Mesendoderm (in vitro differentiated cells): ENCODE measurements around the gene ATP6V0E1.

Experiments
- DNase-seq: peaks from one replicate; pipeline ENCODE4 v3.0.0; 2013
- H2AK5ac ChIP-seq: 2 replicates; pipeline ENCODE4 v1.6.1; 2013; ENCODE audit warnings: low read length, inconsistent platforms
- H2BK120ac ChIP-seq: 2 replicates; pipeline ENCODE4 v1.6.1; 2013; ENCODE audit warnings: low read depth, mild to moderate bottlenecking, low read length, moderate library complexity, mixed read lengths
- H2BK15ac ChIP-seq: replicated peaks from 2 replicates; pipeline ENCODE4 v1.6.1; 2013; ENCODE audit warnings: low read depth, mild to moderate bottlenecking, moderate library complexity
- H2BK5ac ChIP-seq: 2 replicates; pipeline ENCODE4 v1.6.1; 2013; ENCODE audit warnings: low read length, inconsistent platforms
- H3K18ac ChIP-seq: 2 replicates; pipeline ENCODE4 v1.6.1; 2013; ENCODE audit warnings: mild to moderate bottlenecking, low read length, mixed read lengths
- H3K23ac ChIP-seq: one replicate; pipeline ENCODE4 v1.6.1; 2013; ENCODE audit warnings: low read length
- H3K27ac ChIP-seq: 2 replicates; pipeline ENCODE4 v1.5.1; 2013; ENCODE audit warnings: low read depth, mild to moderate bottlenecking, inconsistent platforms, low read length, moderate library complexity
- H3K27me3 ChIP-seq: 2 replicates; pipeline ENCODE4 v1.6.1; 2013; ENCODE audit warnings: low read length, control low read depth, mild to moderate bottlenecking, inconsistent platforms; ENCODE audit not compliant: insufficient read depth, poor library complexity
- H3K36me3 ChIP-seq: 2 replicates; pipeline ENCODE4 v1.6.1; 2013; ENCODE audit warnings: low read length, inconsistent platforms; ENCODE audit not compliant: control insufficient read depth, insufficient read depth
- H3K4ac ChIP-seq: one replicate; pipeline ENCODE4 v1.6.1; 2013; ENCODE audit warnings: low read depth, mild to moderate bottlenecking, low read length, moderate library complexity
- H3K4me1 ChIP-seq: 2 replicates; pipeline ENCODE4 v1.6.1; 2013; ENCODE audit warnings: low read depth, low read length, inconsistent platforms; ENCODE audit not compliant: control insufficient read depth
- H3K4me2 ChIP-seq: 2 replicates; pipeline ENCODE4 v1.6.1; 2013; ENCODE audit warnings: low read length
- H3K4me3 ChIP-seq: 2 replicates; pipeline ENCODE4 v1.5.1; 2013; ENCODE audit warnings: mild to moderate bottlenecking, low read length
- H3K56ac ChIP-seq: one replicate; pipeline ENCODE4 v1.6.1; 2013; ENCODE audit warnings: low read length
- H3K79me1 ChIP-seq: 2 replicates; pipeline ENCODE4 v1.6.1; 2013; ENCODE audit warnings: low read length, inconsistent platforms
- H3K79me2 ChIP-seq: 2 replicates; pipeline ENCODE4 v1.6.1; 2013; ENCODE audit warnings: mild to moderate bottlenecking, low read length; ENCODE audit not compliant: control insufficient read depth, insufficient read depth
- H3K9ac ChIP-seq: 2 replicates; pipeline ENCODE4 v1.6.1; 2013; ENCODE audit warnings: low read length, inconsistent platforms
- H4K5ac ChIP-seq: one replicate; pipeline ENCODE4 v1.6.1; 2013; ENCODE audit warnings: low read length
- H4K8ac ChIP-seq: one replicate; pipeline ENCODE4 v1.6.1; 2013; ENCODE audit warnings: low read depth, mild to moderate bottlenecking, control low read depth, low read length, moderate library complexity
- WGBS: extraction: QIAGEN DNeasy Blood & Tissue Kit; methylation state at CpG from one replicate; pipeline ENCODE4 v1.1.7; 2013; ENCODE audit warnings: low lambda C conversion rate, missing lambda C conversion rate; ENCODE audit not compliant: insufficient coverage; ENCODE audit errors: extremely low coverage; 5-methylcytosine and 5-hydroxymethylcytosine counted together

The ATP6V0E1 gene

DNA sequence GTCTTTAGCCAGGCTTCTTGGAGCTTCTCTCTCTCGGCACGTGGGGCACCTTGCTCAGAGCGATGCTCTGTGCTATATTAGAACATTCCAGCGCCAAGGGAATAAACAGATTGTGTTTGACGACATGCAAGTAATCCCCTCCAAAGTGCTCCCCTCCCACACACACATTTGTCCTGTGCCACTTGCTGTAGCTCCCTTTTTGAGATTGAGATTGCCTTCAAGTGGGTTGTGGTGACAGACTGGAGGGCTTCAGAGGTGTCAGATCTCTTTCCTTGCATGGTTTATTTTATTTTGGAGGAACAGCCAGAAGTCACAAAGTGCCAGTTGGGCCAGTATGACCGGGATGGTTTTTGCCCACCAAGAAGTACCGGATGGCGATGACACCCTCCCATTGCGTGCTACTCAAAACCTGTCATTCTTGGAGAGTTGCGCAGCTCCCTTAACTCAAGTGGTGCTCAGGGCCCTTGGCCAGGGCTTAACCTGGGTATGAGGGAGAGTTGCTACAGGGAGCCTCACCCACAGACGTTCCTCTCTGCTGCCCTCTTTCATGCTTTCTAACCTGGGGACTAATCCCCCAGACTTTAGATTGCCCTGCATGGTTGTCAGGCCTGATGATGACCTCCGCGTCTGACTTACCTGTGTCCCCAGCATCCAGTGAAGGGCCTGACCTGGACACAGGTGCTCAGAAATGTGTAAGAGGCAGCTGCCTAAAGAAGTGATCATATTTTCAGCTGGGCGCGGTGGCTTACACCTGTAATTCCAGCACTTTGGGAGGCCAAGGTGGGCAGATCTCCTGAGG lies 43.1 kb upstream of the ATP6V0E1 start:
- Histone ChIP-seq H2AK5ac (no peak overlapping the region), H3K36me3 (no peaks in the 10 kb centered on the region)
- no CpG with 5 or more reads among the region's 15 CpGs for WGBS

DNA sequence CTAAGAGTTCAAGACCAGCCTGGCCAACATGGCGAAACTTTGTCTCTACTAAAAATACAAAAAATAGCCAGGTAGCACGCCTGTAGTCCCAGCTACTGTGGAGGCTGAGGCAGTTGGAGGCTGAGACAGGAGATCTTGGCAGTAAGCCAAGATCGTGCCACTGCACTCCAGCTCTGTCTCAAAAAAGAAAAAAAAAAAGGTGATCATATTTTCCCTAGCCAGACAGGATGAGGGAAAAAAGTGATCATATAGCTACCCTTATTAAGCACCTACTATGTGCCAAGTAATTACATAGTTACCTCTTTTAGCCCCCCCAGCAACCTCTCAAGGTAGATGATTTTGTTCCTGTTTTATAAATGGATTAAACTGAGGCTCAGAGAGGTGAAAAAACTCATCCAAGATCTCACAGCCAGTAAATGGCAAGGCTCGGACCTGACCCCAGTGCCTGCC lies 42.5 kb upstream of the ATP6V0E1 start:
- Histone ChIP-seq H3K27me3 (no peaks in the 10 kb centered on the region), H2BK15ac (no peak overlapping the region), H3K4me1 (peaks cover 17% of the 10 kb centered on the region), H3K79me2 (no peaks in the 10 kb centered on the region), H3K4me3 (no peak overlapping the region), H4K8ac (no peak overlapping the region), H2BK120ac (no peak overlapping the region), H3K27ac (peak overlapping the region; percentile 39), H3K23ac (no peak overlapping the region), H3K9ac (no peak overlapping the region), H2AK5ac (no peak overlapping the region), H3K79me1 (no peaks in the 10 kb centered on the region), H3K36me3 (no peaks in the 10 kb centered on the region), H3K18ac (no peak overlapping the region), H2BK5ac (no peak overlapping the region), H4K5ac (no peak overlapping the region), H3K56ac (no peak overlapping the region), H3K4ac (no peak overlapping the region), H3K4me2 (no peak overlapping the region)
- no peak for DNase-seq
- no CpG with 5 or more reads among the region's 4 CpGs for WGBS

More for the DNA sequence above, 43.1 kb upstream of the ATP6V0E1 start:
- no peak overlapping the region for H2BK120ac ChIP-seq
- peaks cover 17% of the 10 kb centered on the region for H3K4me1 ChIP-seq
- H3K4me2 ChIP-seq = no peak overlapping the region
- H4K8ac ChIP-seq = no peak overlapping the region
- no peak overlapping the region for H4K5ac ChIP-seq
- H3K9ac ChIP-seq = no peak overlapping the region
- H3K27me3 ChIP-seq = no peaks in the 10 kb centered on the region
- no peak overlapping the region for H2BK5ac ChIP-seq
- H3K79me2 ChIP-seq = no peaks in the 10 kb centered on the region
- H3K79me1 ChIP-seq = no peaks in the 10 kb centered on the region
- no peak overlapping the region for H2BK15ac ChIP-seq
- no peak overlapping the region for H3K4ac ChIP-seq
- H3K4me3 ChIP-seq = no peak overlapping the region
- H3K18ac ChIP-seq = no peak overlapping the region
- H3K27ac ChIP-seq = no peak overlapping the region
- no peak overlapping the region for H3K56ac ChIP-seq
- no peak for DNase-seq
- no peak overlapping the region for H3K23ac ChIP-seq

DNA sequence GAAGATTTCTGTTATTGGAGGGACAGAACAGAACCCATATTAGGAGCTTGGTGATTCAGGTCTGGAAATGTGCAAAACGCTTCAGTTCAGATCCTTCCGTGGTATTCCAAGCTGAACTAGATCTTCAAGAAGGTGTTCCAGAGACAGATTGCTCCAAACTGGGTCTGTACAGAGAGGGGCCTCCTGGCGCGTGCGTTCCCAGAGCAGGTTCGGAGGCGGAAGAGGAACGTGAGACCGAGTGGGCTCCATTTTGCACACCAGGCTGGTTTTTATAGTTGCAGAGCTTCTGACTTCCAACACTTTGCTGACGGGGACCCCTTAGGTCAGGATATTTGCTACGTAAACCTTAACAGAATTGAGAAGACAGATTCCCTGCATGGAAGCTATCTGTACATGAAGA lies 41.0 kb upstream of the ATP6V0E1 start:
- H3K4ac ChIP-seq = peak overlapping the region; percentile 81
- no peak overlapping the region for H4K8ac ChIP-seq
- H3K18ac ChIP-seq = peak overlapping the region; percentile 86
- no peaks in the 10 kb centered on the region for H3K79me2 ChIP-seq
- H3K9ac ChIP-seq = peak overlapping the region; percentile 28
- WGBS = no CpG with 5 or more reads among the region's 11 CpGs
- DNase-seq = no peak
- H3K56ac ChIP-seq = peak overlapping the region; percentile 76
- peak overlapping the region; percentile 84 for H4K5ac ChIP-seq
- peak overlapping the region; percentile 98 for H2AK5ac ChIP-seq
- no peak overlapping the region for H3K27ac ChIP-seq
- H3K27me3 ChIP-seq = no peaks in the 10 kb centered on the region
- peak overlapping the region; percentile 5 for H2BK120ac ChIP-seq
- no peak overlapping the region for H3K23ac ChIP-seq
- H3K4me1 ChIP-seq = peaks cover 17% of the 10 kb centered on the region
- no peaks in the 10 kb centered on the region for H3K79me1 ChIP-seq
- H3K36me3 ChIP-seq = no peaks in the 10 kb centered on the region
- no peak overlapping the region for H3K4me2 ChIP-seq
- no peak overlapping the region for H2BK15ac ChIP-seq
- H2BK5ac ChIP-seq = peak overlapping the region; percentile 98
- no peak overlapping the region for H3K4me3 ChIP-seq

DNA sequence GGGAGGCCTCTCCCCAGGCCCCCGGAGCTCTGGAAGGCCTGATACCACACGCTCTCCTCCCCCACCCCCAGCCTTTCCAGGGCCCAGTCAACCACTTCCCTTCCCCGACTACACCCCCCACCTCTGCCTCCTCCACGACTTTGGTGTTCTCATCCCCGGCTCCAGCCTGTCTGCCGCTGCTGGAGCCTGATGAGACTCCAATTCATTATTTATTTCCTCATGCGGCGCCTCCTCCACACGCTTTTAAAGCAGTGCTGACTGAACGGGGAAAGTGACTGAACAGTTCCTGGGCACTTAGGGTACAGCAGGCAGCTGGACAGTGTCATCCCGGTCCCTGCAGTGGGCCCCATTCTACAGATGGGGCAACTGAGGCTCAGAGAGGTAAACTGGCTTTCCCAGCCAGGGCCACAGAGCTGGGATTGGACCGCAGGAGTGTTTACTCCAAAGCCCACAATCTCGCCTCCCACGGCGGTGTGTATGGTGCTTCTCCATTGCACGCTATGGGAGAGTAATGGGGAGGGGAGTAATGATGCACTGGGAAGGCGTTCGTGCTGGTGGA lies 40.2 kb upstream of the ATP6V0E1 start:
- H3K27me3 ChIP-seq = no peaks in the 10 kb centered on the region
- peak overlapping the region; percentile 75 for H3K27ac ChIP-seq
- H3K79me1 ChIP-seq = no peaks in the 10 kb centered on the region
- no peak overlapping the region for H3K4me3 ChIP-seq
- H3K18ac ChIP-seq = peak overlapping the region; percentile 35
- H4K8ac ChIP-seq = no peak overlapping the region
- H3K4me1 ChIP-seq = peaks cover 17% of the 10 kb centered on the region
- WGBS = no CpG with 5 or more reads among the region's 18 CpGs
- peak overlapping the region; percentile 44 for H3K9ac ChIP-seq
- peak overlapping the region; percentile 96 for H2BK5ac ChIP-seq
- peak overlapping the region; percentile 48 for H3K23ac ChIP-seq
- no peak overlapping the region for H2BK120ac ChIP-seq
- H3K4ac ChIP-seq = peak overlapping the region; percentile 60
- peak overlapping the region; percentile 84 for H3K56ac ChIP-seq
- H3K36me3 ChIP-seq = no peaks in the 10 kb centered on the region
- no peak overlapping the region for H4K5ac ChIP-seq
- H3K4me2 ChIP-seq = no peak overlapping the region
- H2BK15ac ChIP-seq = no peak overlapping the region
- peak overlapping the region; percentile 81 for H2AK5ac ChIP-seq
- peak; percentile 97 for DNase-seq
- H3K79me2 ChIP-seq = no peaks in the 10 kb centered on the region

DNA sequence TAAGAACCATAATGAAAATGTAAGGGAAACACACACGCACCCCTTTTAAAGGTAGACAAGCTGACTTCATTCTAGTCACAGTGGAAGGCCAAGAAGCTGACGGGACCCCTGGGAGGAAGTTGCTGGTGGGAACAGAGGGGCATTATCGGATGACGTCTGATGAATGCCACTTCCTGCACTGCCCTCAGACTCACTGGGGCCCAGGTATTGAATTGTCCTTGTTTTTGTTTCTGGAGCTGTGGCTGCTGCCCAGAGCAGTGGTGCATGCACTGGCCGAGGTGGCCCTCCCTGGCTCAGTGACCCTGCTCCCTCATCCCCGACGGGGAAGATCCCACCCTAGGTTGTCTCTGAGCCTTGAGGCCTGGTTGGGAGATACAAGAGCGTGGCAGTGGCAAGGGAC lies 39.7 kb upstream of the ATP6V0E1 start:
- no peak overlapping the region for H4K8ac ChIP-seq
- no peaks in the 10 kb centered on the region for H3K36me3 ChIP-seq
- H3K4me1 ChIP-seq = peaks cover 17% of the 10 kb centered on the region
- H3K4ac ChIP-seq = peak overlapping the region; percentile 60
- peak overlapping the region; percentile 90 for H2AK5ac ChIP-seq
- peak overlapping the region; percentile 44 for H3K9ac ChIP-seq
- no peak overlapping the region for H3K4me2 ChIP-seq
- H3K4me3 ChIP-seq = no peak overlapping the region
- peak overlapping the region; percentile 35 for H3K18ac ChIP-seq
- no CpG with 5 or more reads among the region's 8 CpGs for WGBS
- no peaks in the 10 kb centered on the region for H3K79me2 ChIP-seq
- H3K56ac ChIP-seq = peak overlapping the region; percentile 84
- DNase-seq = peak; percentile 45
- H2BK120ac ChIP-seq = no peak overlapping the region
- H2BK15ac ChIP-seq = no peak overlapping the region
- H3K23ac ChIP-seq = peak overlapping the region; percentile 48
- peak overlapping the region; percentile 62 for H4K5ac ChIP-seq
- H3K27me3 ChIP-seq = no peaks in the 10 kb centered on the region
- peak overlapping the region; percentile 96 for H2BK5ac ChIP-seq
- no peaks in the 10 kb centered on the region for H3K79me1 ChIP-seq
- peak overlapping the region; percentile 75 for H3K27ac ChIP-seq
